Erythroblast (primary cell): Measurements from ENCODE around the gene TM2D1.

Source experiments
- GATA1 ChIP-seq: IDR thresholded peaks from 2 replicates; pipeline ENCODE4 v1.6.1; 2011; ENCODE audit warnings: low read depth, mild to moderate bottlenecking, control low read depth, low read length, moderate library complexity
- POLR2A ChIP-seq: IDR thresholded peaks from 2 replicates; pipeline ENCODE4 v1.6.1; 2011; ENCODE audit warnings: mild to moderate bottlenecking, low read length

DNA sequence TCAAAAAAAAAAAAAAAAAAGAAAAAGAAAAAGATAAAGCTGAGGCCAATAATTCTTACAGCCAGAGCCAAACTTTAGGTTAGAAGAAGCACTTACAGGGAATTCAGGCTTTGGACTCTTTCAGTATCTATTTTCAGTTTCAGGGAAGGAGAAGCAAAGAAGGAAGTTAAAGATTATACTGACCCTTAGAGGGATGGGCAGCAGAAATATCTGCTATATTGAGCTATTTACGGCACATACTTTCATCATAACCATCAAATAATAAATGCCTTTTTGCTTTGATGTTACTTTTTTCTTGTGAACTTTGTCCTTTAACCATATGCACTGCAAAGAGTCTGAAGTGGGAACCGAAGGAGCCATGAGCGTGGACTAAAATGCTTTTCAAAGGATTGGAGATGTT, 42.0 kb downstream of the TM2D1 start:
- TF ChIP-seq POLR2A, result no peak
- TF ChIP-seq GATA1, result no peak
